Vagina (tissue), 2 donors: ENCODE measurements around the gene PPY. TPM values are rescaled to one million over a fixed set of nuclear protein-coding genes. Genes with fewer than 3 reads are reported as not detected.

Source experiments
- DNase-seq, 2 donors: peaks; one replicate each; pipeline ENCODE4 v3.0.0-alpha.2; 2017; ENCODE audit errors: extremely low spot score in 2 of 2
- H3K27ac ChIP-seq: fragments of 200-600 bp; sonication (generic); one replicate; pipeline ENCODE4 v1.5.1; 2019
- H3K27me3 ChIP-seq: fragments of 200-600 bp; sonication (generic); one replicate; pipeline ENCODE4 v1.5.1; 2019
- H3K36me3 ChIP-seq, 2 donors: fragments of 200-600 bp; sonication (generic); one replicate each; pipeline ENCODE4 v1.5.1; 2017 to 2019
- H3K4me1 ChIP-seq: fragments of 200-600 bp; sonication (generic); one replicate; pipeline ENCODE4 v1.5.1; 2019
- H3K4me3 ChIP-seq, 2 donors: fragments of 200-600 bp; sonication (generic); 1 replicate in 1 of 2; 2 replicates in 1 of 2; pipeline ENCODE4 v1.5.1; 2016 to 2019
- H3K9me3 ChIP-seq: fragments of 200-600 bp; sonication (generic); one replicate; pipeline ENCODE4 v1.5.1; 2019
- POLR2A ChIP-seq, 2 donors: fragments of 450-650 bp; IDR thresholded peaks; one replicate each; pipeline ENCODE4 v1.6.1; 2017; ENCODE audit warnings: antibody characterized with exemption in 2 of 2, mild to moderate bottlenecking in 2 of 2, moderate library complexity in 2 of 2
- POLR2AphosphoS5 ChIP-seq, 2 donors: sonication (generic); formaldehyde crosslinking; IDR thresholded peaks; one replicate each; pipeline ENCODE4 v1.9.0; 2017; ENCODE audit warnings: antibody characterized with exemption in 2 of 2, mild to moderate bottlenecking in 2 of 2, low read depth in 1 of 2; ENCODE audit not compliant: insufficient read depth in 1 of 2
- intact Hi-C: fragments of 100-400 bp; cut with DNase I; formaldehyde crosslinking; loops from one replicate; pipeline ENCODE4 v1.15.1; 2023
- total RNA-seq: library from RNA; depleted of rRNA; stranded (reverse); fragments of >200 nt; gene quantifications from one replicate; pipeline ENCODE4 v1.2.3, GENCODE V29; 2016
- TF ChIP-seq, protein P1 (sequence below), 3 experiments: fragments of 450-650 bp in 2 of 3; fragments of 200-600 bp in 1 of 3; sonication (generic) in 1 of 3; IDR thresholded peaks; one replicate each; pipeline ENCODE4 v1.5.1; 2017 to 2019; ENCODE audit warnings: antibody characterized with exemption in 3 of 3, mild to moderate bottlenecking in 2 of 3, moderate library complexity in 2 of 3

The PPY gene
- total RNA-seq, 1 donor from 2014 or later: not detected

DNA sequence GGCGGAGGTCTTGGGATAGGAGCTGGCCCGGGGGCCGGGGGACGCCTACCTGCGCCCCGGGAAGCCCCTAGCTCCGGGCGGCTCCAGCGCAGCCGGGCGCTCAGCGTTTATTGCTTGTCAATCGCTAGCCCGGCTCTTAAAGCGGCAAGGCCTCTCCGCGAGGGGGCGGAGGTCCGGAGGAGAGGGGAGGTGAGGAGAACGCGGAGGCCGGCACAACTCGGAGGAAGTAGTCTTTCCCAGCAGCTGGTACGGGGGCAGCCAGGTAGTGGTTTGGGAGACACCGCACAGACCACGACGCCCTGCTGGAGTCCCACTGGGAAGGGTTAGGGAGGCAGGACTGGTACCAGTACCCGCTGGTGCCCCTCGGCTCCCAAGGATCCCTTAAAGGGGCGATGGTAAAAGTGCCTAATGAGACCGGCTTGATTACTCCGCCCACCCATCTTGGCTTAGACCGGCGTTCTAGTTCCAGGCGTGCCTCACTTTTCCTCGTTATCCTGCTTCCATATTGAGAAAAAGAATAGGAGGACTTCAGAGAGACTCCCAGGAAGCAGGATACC lies 34.8 kb downstream of the PPY start, which contains the start of gene MPP2:
MPP2 (minus strand) TSS at position 112 of the 557 bp plus-strand sequence. CDS start 3,076 bp downstream, outside the sequence.
- Histone ChIP-seq H3K27me3 (no peaks in the 10 kb centered on the region), H3K36me3 (no peaks in the 10 kb centered on the region), H3K27ac (peak within 1 kb of the TSS; percentile 91), H3K9me3 (no peaks in the 10 kb centered on the region), H3K4me1 (peaks cover 35% of the 10 kb centered on the region), H3K4me3 (peak within 1 kb of the TSS; percentile 53 to 70)
- TF ChIP-seq, protein P1, sequence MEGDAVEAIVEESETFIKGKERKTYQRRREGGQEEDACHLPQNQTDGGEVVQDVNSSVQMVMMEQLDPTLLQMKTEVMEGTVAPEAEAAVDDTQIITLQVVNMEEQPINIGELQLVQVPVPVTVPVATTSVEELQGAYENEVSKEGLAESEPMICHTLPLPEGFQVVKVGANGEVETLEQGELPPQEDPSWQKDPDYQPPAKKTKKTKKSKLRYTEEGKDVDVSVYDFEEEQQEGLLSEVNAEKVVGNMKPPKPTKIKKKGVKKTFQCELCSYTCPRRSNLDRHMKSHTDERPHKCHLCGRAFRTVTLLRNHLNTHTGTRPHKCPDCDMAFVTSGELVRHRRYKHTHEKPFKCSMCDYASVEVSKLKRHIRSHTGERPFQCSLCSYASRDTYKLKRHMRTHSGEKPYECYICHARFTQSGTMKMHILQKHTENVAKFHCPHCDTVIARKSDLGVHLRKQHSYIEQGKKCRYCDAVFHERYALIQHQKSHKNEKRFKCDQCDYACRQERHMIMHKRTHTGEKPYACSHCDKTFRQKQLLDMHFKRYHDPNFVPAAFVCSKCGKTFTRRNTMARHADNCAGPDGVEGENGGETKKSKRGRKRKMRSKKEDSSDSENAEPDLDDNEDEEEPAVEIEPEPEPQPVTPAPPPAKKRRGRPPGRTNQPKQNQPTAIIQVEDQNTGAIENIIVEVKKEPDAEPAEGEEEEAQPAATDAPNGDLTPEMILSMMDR (IDR thresholded peaks at IDR 0.05): peak in 1 of 3 experiments; percentile 28
- TF ChIP-seq POLR2AphosphoS5 (IDR thresholded peaks at IDR 0.05; ENCODE audit: insufficient read depth in 1 of 2, low read depth in 1 of 2): peak in 1 of 2 donors; percentile 84
- TF ChIP-seq POLR2A (IDR thresholded peaks at IDR 0.05): peak in 1 of 2 donors; percentile 52
- DNase-seq: peak in 1 of 2 donors; percentile 92
- intact Hi-C loops: no loop called here

DNA sequence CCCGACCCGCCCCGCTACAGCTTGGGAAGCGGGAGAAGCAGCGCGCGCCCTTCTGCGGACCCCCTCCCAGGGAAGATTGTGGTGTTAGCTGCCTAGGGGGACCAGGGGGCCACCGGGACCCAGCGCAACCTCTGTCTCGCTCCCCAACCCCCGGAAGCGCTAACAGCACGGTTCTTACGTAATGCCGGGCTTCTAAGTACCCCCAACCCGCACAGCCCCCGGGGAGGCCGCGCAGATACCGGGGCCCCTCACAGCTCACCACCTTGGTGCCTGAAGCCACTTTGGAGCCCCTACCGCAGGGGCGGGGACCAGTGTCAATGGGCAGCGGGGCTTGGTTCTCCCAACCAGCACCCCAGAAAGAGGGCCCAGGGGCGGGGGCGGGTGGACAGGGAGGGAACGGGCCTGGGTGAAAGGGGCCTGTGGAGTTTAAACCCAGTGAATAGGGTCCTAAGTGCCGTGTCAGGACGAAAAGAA lies 35.3 kb downstream of the PPY start:
- Histone ChIP-seq H3K27me3 (no peaks in the 10 kb centered on the region), H3K27ac (peak overlapping the region; percentile 91), H3K4me1 (peaks cover 35% of the 10 kb centered on the region), H3K4me3 (peak overlapping the region; percentile 53 to 70), H3K36me3 (no peaks in the 10 kb centered on the region), H3K9me3 (no peaks in the 10 kb centered on the region)
- intact Hi-C loops: no loop called here
- DNase-seq: no peak
- TF ChIP-seq, protein P1 (IDR thresholded peaks at IDR 0.05): no peak
- TF ChIP-seq POLR2AphosphoS5 (IDR thresholded peaks at IDR 0.05; ENCODE audit: insufficient read depth in 1 of 2, low read depth in 1 of 2): no peak
- no peak for TF ChIP-seq POLR2A (IDR thresholded peaks at IDR 0.05)

DNA sequence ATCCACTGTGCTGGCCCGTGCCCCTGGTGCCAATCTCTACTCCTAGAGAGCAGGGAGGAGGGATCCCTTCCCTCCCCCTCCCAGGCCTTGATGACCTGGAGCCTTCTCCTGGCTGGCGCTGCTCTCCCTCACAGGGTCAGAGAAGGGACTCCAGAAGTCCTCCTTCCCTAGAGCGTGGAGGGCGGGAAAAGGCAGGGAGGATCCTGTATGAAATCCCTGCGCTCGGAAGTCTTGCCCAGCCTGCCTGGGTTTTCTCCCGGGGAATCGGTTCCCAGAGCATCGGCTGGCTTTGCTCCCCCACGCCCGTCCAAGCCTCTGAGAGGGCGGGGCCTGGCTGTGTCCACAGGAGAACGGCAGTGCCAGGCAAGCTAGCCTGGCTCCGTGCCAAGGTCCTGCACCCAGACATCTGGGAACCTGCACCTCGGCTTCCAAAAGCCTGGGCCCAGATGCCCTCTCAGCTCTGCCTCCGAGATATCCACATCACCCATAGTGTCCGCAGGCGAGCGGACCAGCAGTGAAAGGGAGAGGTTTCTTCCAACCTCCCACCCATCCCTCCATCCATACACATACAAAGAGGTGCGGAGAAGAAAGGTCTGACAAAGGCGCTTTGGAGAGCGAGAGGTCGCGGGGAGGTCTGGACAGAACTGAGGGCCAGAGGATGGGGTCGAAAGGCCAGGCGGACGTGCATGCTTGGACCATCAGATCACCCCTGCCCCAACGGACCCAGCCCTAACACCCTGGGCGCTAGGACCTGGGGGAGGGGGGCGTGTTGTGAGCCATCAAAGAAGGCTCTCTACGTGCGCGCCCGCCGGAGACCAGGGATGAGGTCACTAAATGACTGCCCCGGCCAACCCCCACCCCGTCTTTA lies 36.1 kb downstream of the PPY start:
- peaks cover 37% of the 10 kb centered on the region for H3K4me1 ChIP-seq
- TF ChIP-seq, protein P1 (IDR thresholded peaks at IDR 0.05): no peak
- TF ChIP-seq POLR2AphosphoS5 (IDR thresholded peaks at IDR 0.05; ENCODE audit: insufficient read depth in 1 of 2, low read depth in 1 of 2): peak in 1 of 2 donors; percentile 75
- DNase-seq: peak in 1 of 2 donors; percentile 91
- intact Hi-C loops: no loop called here
- H3K36me3 ChIP-seq: no peaks in the 10 kb centered on the region
- H3K9me3 ChIP-seq: no peaks in the 10 kb centered on the region
- H3K4me3 ChIP-seq: peak overlapping the region; percentile 53 to 70
- peak overlapping the region; percentile 91 for H3K27ac ChIP-seq
- no peaks in the 10 kb centered on the region for H3K27me3 ChIP-seq

DNA sequence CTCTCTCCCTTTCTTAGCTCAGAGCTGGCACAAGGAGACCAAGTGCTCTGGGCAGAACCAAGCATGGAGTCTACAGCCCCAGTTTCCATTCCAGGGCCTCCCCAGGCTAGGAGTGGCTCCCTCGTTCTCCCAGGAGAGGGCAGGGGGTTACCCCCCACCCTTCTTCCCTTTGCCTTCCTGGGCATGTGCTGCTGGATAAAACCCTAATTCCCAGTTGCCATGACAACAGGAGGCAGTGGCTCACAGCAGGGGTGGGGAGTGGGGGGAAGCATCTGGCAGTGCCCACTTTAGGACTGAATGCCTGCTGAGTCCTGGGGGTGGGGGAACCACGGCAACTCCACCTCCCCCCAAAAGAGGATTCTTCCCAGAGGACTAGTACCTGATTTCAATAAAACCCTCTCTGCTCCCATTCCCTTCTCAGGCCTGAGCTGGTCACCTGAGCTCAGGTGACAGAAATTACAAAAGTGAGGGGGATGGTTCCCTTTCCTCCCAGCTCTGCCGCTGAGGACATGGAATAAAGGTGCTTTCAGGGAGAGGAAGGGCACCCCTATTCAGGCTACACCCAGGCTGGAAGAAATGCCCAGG lies 36.8 kb downstream of the PPY start:
- H3K27me3 ChIP-seq: no peaks in the 10 kb centered on the region
- DNase-seq: no peak
- intact Hi-C loops: no loop called here
- no peaks in the 10 kb centered on the region for H3K9me3 ChIP-seq
- TF ChIP-seq POLR2AphosphoS5 (IDR thresholded peaks at IDR 0.05; ENCODE audit: insufficient read depth in 1 of 2, low read depth in 1 of 2): no peak
- TF ChIP-seq POLR2A (IDR thresholded peaks at IDR 0.05): no peak
- TF ChIP-seq, protein P1 (IDR thresholded peaks at IDR 0.05): no peak
- H3K4me3 ChIP-seq: peak overlapping the region; percentile 53 to 70
- peak overlapping the region; percentile 91 for H3K27ac ChIP-seq
- H3K36me3 ChIP-seq: no peaks in the 10 kb centered on the region
- peaks cover 44% of the 10 kb centered on the region for H3K4me1 ChIP-seq
